Mucosa of rectum (tissue), 2 donors: ENCODE measurements around the gene KRTCAP3.
A peak's percentile ranks its signal among the peaks of the same experiment; 100 is the strongest.

Experiments
- H3K27ac ChIP-seq, 2 donors: one replicate each; pipeline ENCODE4 v1.7.0; 2013; ENCODE audit warnings: inconsistent platforms in 2 of 2, low read depth in 2 of 2, low read length in 2 of 2
- H3K27me3 ChIP-seq, 2 donors: one replicate each; pipeline ENCODE4 v1.7.0; 2013; ENCODE audit warnings: low read length in 2 of 2; ENCODE audit not compliant: control insufficient read depth in 2 of 2, insufficient read depth in 2 of 2
- H3K36me3 ChIP-seq, 2 donors: one replicate each; pipeline ENCODE4 v1.7.0; 2013; ENCODE audit warnings: low read length in 2 of 2; ENCODE audit not compliant: control insufficient read depth in 2 of 2, insufficient read depth in 2 of 2
- H3K4me1 ChIP-seq, 2 donors: one replicate each; pipeline ENCODE4 v1.7.0; 2013; ENCODE audit warnings: low read length in 2 of 2, mild to moderate bottlenecking in 1 of 2; ENCODE audit not compliant: control insufficient read depth in 2 of 2, insufficient read depth in 2 of 2
- H3K4me3 ChIP-seq, 2 donors: one replicate each; pipeline ENCODE4 v1.7.0; 2013; ENCODE audit warnings: low read length in 2 of 2
- H3K9ac ChIP-seq, 2 donors: one replicate each; pipeline ENCODE4 v1.7.0; 2013; ENCODE audit warnings: low read length in 2 of 2, low read depth in 1 of 2, mild to moderate bottlenecking in 1 of 2
- H3K9me3 ChIP-seq, 2 donors: one replicate each; pipeline ENCODE4 v1.7.0; 2013; ENCODE audit warnings: low read length in 2 of 2; ENCODE audit not compliant: control insufficient read depth in 2 of 2
- donor health status: healthy.
- donor health status: Normal muscosa, but diverticular disease.

The KRTCAP3 gene, protein sequence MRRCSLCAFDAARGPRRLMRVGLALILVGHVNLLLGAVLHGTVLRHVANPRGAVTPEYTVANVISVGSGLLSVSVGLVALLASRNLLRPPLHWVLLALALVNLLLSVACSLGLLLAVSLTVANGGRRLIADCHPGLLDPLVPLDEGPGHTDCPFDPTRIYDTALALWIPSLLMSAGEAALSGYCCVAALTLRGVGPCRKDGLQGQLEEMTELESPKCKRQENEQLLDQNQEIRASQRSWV

DNA sequence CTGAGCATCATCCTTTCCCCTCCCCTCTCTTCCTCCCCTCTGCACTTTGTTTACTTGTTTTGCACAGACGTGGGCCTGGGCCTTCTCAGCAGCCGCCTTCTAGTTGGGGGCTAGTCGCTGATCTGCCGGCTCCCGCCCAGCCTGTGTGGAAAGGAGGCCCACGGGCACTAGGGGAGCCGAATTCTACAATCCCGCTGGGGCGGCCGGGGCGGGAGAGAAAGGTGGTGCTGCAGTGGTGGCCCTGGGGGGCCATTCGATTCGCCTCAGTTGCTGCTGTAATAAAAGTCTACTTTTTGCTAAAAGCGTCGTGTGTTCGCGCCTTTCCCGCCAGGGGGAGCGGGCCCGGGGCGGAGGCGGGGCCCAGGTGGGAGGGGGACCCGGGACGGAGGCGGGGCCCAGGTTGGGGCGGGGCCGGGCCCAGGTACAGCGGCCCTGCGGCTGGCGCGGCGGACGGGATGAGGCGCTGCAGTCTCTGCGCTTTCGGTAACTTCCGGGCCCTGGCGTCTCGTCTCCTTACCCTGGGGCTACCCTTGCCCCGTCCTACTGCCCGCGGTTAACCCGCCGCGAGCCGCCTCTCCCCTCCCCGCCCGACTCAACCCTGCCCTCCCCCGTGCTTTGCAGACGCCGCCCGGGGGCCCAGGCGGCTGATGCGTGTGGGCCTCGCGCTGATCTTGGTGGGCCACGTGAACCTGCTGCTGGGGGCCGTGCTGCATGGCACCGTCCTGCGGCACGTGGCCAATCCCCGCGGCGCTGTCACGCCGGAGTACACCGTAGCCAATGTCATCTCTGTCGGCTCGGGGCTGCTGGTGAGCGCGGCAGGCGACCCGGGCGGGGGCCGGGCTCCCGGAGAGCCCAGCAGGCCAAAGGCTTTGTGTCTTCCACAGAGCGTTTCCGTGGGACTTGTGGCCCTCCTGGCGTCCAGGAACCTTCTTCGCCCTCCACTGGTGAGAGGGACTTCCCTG is at the start of gene KRTCAP3:
TSS of gene KRTCAP3 (plus strand) at position 424 of the 962 bp plus-strand sequence. CDS start at position 456, 32 bp downstream.
- Histone ChIP-seq H3K9me3 (no peaks in the 10 kb centered on the region), H3K9ac (peak within 1 kb of the TSS; percentile 74 to 82), H3K36me3 (peaks cover 41 to 45% of the 10 kb centered on the region in 2 donors), H3K27me3 (no peaks in the 10 kb centered on the region), H3K4me1 (peaks cover 8 to 24% of the 10 kb centered on the region in 2 donors), H3K4me3 (peak within 1 kb of the TSS; percentile 60 to 73), H3K27ac (peak within 1 kb of the TSS; percentile 84 to 89)

DNA sequence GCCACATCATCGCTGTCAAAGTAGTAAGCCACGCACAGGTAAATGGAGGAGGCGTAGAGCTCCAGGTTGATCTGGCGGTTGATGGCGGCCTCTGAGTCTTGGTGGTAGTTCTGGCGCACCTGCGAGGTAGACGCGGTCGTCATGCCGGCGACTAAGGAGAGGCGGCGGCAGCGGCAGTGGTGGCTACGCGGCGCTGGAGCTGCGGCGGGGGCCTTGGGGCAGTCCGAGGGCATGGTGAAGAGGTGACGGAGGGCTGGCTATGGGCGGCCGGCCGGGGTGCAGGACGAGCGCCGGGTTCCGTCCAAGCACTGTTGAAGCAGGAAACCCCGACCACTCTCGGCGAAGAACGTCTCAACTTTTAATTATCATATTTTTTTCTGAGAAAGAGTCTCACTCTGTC is 49.0 kb upstream of the KRTCAP3 start:
- no peak overlapping the region for H3K4me3 ChIP-seq
- no peaks in the 10 kb centered on the region for H3K9me3 ChIP-seq
- no peaks in the 10 kb centered on the region for H3K27me3 ChIP-seq
- H3K36me3 ChIP-seq, result peaks cover 0 to 3% of the 10 kb centered on the region in 2 donors
- no peaks in the 10 kb centered on the region for H3K4me1 ChIP-seq
- H3K9ac ChIP-seq, result no peak overlapping the region
- H3K27ac ChIP-seq, result no peak overlapping the region

GRCh38 chr2:27398962-27399361 is 43.2 kb upstream of the KRTCAP3 start:
- Histone ChIP-seq H3K36me3 (peaks cover 0 to 2% of the 10 kb centered on the region in 2 donors), H3K4me1 (no peaks in the 10 kb centered on the region)

DNA sequence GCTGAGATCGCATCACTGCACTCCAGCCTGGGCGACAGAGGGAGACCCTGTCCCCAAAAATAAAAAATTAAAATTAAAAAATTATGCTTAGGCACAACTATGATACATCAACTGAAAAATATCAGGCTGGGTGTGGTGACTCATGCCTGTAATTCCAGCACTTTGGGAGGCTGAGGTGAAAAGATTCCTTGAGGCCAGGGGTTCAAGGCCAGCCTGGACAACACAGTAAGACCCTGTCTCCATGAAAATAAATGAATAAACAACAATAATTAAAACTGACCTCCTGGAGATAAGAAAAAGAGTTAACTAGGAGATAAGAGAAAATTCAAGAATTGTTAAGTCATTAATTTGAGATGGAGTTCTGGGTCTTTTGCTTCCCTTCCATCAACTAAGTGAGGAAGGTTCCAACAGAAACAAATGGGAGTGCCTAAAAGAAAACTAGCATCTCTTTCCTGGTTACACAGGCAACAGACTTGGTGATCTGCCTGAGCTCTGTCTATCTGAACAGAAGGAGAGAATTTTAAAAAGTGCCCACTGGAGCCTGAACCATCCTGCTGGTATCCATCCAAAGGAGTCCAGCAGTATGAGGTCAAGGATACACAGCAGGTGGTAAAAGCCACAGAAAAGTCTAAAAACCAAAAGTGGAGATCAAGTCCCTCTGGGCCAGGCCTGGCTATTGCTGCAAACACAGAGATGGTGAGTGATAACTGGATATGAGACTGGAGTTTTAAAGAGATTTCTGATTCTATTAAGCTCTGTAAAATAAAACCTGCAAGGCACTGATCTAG is 41.6 kb upstream of the KRTCAP3 start:
- Histone ChIP-seq H3K27ac (no peak overlapping the region), H3K9me3 (no peaks in the 10 kb centered on the region), H3K9ac (no peak overlapping the region), H3K27me3 (no peaks in the 10 kb centered on the region), H3K4me1 (no peaks in the 10 kb centered on the region), H3K36me3 (peaks cover 0 to 6% of the 10 kb centered on the region in 2 donors), H3K4me3 (no peak overlapping the region)

More at GRCh38 chr2:27398962-27399361, 43.2 kb upstream of the KRTCAP3 start:
- Histone ChIP-seq H3K27me3 (no peaks in the 10 kb centered on the region), H3K4me3 (no peak overlapping the region), H3K27ac (no peak overlapping the region), H3K9me3 (no peaks in the 10 kb centered on the region), H3K9ac (no peak overlapping the region)

- peak overlapping the region; percentile 87 to 88 for H3K4me3 ChIP-seq
- H3K9me3 ChIP-seq, result no peaks in the 10 kb centered on the region
- peak overlapping the region; percentile 18 to 88 for H3K9ac ChIP-seq
- H3K4me1 ChIP-seq, result peaks cover 4 to 5% of the 10 kb centered on the region in 2 donors
- H3K27me3 ChIP-seq, result no peaks in the 10 kb centered on the region
- H3K36me3 ChIP-seq, result peaks cover 0 to 7% of the 10 kb centered on the region in 2 donors
- H3K27ac ChIP-seq, result no peak overlapping the region
These were observed 34.2 kb upstream of the KRTCAP3 start for GRCh38 chr2:27407798-27408491.

- H3K4me1 ChIP-seq, result peaks cover 4 to 5% of the 10 kb centered on the region in 2 donors
- H3K27ac ChIP-seq, result peak overlapping the region; percentile 71 to 86
- H3K4me3 ChIP-seq, result peak overlapping the region; percentile 87 to 88
- H3K9me3 ChIP-seq, result no peaks in the 10 kb centered on the region
- H3K27me3 ChIP-seq, result no peaks in the 10 kb centered on the region
- peak overlapping the region; percentile 86 to 88 for H3K9ac ChIP-seq
- H3K36me3 ChIP-seq, result peaks cover 0 to 7% of the 10 kb centered on the region in 2 donors
These were observed 33.4 kb upstream of the KRTCAP3 start for GRCh38 chr2:27408601-27409320.

DNA sequence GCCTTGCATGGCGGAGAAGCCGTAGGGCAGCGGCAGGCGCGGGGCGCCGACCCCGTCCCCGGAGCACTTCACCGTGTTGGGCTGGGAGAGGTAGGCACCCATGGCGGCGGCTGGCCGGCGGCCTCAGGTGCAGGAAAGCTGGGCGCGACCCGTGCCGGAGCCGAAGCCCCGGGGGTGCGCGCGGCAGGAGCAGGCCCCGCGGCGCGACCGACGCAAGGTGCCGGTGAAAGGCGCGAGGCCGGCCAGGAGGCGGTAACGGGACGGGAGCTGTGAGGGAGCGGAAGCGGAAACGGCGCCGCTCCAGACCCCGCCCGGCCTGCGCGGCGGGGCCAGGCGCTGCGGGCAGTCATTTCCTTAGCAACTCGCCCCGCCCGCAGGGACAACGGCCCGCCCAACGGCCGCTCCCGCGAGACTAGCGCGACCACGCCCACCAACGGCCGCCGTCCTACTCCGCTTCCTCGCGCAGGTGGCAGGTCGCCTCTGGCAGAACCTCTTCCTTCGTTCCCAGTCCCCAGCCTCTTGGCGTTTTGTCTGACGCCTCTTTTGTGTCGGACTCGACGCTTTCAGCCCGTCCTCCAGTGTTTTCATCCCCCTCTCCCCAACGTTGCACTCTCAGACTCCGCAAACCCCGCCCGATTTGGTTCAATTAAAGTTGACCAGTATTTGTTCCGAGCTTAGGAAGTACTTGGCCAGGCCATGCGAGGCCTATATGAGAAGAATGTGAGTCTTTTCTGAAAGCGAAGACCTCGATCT is 32.7 kb upstream of the KRTCAP3 start, which contains the start of gene PPM1G:
TSS of gene PPM1G (minus strand) at position 271 of the 753 bp plus-strand sequence. CDS start at position 102, 169 bp downstream.
- peaks cover 4 to 5% of the 10 kb centered on the region in 2 donors for H3K4me1 ChIP-seq
- H3K36me3 ChIP-seq, result peaks cover 0 to 7% of the 10 kb centered on the region in 2 donors
- H3K4me3 ChIP-seq, result peak within 1 kb of the TSS; percentile 87 to 88
- no peaks in the 10 kb centered on the region for H3K9me3 ChIP-seq
- no peaks in the 10 kb centered on the region for H3K27me3 ChIP-seq
- H3K9ac ChIP-seq, result peak within 1 kb of the TSS; percentile 86 to 88
- H3K27ac ChIP-seq, result peak within 1 kb of the TSS; percentile 83 to 86

DNA sequence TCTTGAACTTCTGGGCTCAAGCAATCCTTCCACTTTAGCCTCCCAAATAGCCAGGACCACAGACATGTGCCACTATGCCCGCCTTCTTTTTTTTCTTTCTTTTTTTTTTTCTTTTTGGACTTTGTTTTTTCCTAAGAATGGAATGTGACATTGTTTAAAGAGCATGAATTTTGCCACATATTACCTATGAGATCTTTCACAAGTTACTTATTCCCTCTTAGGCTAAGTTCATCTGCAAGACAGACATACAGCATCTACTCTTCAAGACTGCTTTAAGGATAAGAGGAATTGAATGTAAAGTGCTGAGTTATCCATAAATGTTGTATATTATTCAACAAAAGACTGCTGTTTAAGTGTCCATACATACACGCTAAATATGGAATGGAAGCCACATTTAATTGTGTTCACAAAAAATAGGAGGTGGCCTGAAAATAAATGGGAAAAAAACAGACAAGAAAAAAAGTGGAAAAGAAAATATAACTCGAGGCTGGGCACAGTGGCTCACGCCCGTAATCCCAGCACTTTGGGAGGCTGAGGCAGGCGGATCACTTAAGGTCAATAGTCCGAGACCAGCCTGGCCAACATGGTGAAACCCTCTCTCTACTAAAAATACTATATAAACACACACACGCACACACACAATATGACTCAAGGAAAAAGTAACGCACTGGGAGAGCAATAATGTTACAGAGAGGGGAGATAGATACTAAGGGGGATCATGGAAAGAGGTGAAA is 29.6 kb upstream of the KRTCAP3 start:
- Histone ChIP-seq H3K27me3 (no peaks in the 10 kb centered on the region), H3K4me1 (peaks cover 4 to 5% of the 10 kb centered on the region in 2 donors), H3K9me3 (no peaks in the 10 kb centered on the region), H3K4me3 (no peak overlapping the region), H3K9ac (no peak overlapping the region), H3K36me3 (peaks cover 0 to under 1% of the 10 kb centered on the region in 2 donors), H3K27ac (no peak overlapping the region)
